IPS-18c (cell line): Measurements from ENCODE around the gene EYA2.
"Not testable (repeated sequence)": the region's sequence is repeated elsewhere in the genome, so short reads cannot be mapped to it uniquely, and the experiment has no call there.

Source experiments
- H3K4me3 ChIP-seq: 2 replicates; pipeline ENCODE4 v1.7.0; 2013; ENCODE audit warnings: low read depth, mild to moderate bottlenecking, low read length, moderate library complexity; ENCODE audit not compliant: insufficient read depth
- H3K9me3 ChIP-seq: one replicate; pipeline ENCODE4 v1.6.1; 2013; ENCODE audit warnings: mild to moderate bottlenecking, low read length, moderate library complexity; ENCODE audit not compliant: control insufficient read depth, insufficient read depth

The EYA2 gene

GRCh38 chr20:47160992-47161391 is 266.3 kb downstream of the EYA2 start:
- H3K9me3 ChIP-seq, result no peaks in the 10 kb centered on the region

DNA sequence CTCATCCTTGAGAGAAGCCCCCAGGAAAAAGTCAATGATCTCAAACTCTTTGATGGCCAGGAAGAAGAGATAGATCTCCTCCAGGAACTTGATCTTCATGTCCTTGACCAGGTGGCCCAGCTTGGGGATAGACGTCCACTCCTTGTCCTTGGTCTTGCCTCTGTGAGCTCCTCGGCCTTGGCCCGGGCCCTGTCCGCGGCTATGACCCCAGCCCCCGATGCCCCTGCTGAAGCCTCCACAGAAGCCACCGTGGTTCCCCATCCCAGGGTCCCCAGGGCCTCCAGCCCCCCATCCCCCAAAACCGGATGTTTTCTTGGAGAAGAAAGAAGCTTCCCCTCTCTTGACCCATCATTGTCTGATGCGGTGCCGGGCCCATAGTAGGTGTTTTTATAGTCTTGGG is 266.8 kb downstream of the EYA2 start:
- no peaks in the 10 kb centered on the region for H3K9me3 ChIP-seq

More at GRCh38 chr20:47160992-47161391, 266.3 kb downstream of the EYA2 start:
- no peak overlapping the region for H3K4me3 ChIP-seq

GRCh38 chr20:47164140-47164539 is 269.5 kb downstream of the EYA2 start:
- Histone ChIP-seq H3K4me3 (no peak overlapping the region), H3K9me3 (no peaks in the 10 kb centered on the region)

More for the DNA sequence above, 266.8 kb downstream of the EYA2 start:
- H3K4me3 ChIP-seq, result no peak overlapping the region

GRCh38 chr20:47165376-47165865 is 270.8 kb downstream of the EYA2 start:
- H3K4me3 ChIP-seq, result no peak overlapping the region
- no peaks in the 10 kb centered on the region for H3K9me3 ChIP-seq

DNA sequence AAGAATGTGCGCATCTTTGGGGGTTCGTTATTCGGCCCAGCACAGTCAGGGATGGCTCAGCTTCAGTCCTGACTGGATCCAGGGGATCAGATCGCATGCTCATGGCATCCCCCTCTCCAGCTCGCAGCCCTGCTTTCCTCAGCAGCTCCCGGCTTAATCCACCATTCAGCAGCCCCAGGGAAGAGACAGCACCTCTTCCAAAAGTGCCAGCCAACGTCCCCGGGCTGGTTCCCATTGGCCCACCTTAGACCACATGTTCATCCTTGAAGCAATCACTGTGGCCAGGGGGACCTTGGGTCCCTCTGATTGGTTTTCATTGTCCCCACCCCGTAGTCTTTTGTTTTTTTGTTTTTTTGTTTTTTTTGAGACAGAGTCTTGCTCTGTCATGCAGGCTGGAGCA is 273.2 kb downstream of the EYA2 start:
- Histone ChIP-seq H3K4me3 (no peak overlapping the region), H3K9me3 (no peaks in the 10 kb centered on the region)

GRCh38 chr20:47172579-47172978 is 277.9 kb downstream of the EYA2 start:
- Histone ChIP-seq H3K9me3 (no peaks in the 10 kb centered on the region), H3K4me3 (no peak overlapping the region)

DNA sequence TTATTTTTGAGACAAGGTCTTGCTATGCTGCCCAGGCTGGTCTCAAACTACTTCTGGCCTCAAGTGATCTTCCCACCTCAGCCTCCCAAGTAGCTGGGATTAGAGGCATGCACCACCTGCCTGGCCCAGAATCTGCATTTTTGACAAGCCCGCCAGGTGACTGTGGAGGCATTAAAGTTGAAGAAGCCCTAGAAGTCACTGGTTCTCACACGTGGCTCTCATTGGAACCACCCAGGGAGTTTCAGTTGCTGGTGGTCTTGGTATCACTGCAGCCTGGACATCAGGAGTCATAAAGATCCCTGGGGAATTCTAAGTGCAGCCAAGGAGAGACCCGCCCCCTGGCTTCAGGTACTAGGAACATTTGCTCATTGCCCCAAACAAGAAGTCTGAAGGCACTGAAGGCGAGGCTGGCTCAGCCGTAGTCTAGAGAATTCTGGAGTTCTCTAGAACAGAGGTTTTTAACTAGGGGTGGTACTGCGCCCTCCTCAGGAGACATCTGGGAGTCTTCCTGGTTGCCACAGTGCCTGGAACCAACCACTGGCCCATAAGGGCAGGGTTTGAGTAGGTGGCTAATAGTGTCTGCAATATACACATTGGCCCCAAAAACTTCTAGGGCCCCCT is 279.1 kb downstream of the EYA2 start:
- H3K4me3 ChIP-seq, result no peak overlapping the region
- H3K9me3 ChIP-seq, result no peaks in the 10 kb centered on the region

DNA sequence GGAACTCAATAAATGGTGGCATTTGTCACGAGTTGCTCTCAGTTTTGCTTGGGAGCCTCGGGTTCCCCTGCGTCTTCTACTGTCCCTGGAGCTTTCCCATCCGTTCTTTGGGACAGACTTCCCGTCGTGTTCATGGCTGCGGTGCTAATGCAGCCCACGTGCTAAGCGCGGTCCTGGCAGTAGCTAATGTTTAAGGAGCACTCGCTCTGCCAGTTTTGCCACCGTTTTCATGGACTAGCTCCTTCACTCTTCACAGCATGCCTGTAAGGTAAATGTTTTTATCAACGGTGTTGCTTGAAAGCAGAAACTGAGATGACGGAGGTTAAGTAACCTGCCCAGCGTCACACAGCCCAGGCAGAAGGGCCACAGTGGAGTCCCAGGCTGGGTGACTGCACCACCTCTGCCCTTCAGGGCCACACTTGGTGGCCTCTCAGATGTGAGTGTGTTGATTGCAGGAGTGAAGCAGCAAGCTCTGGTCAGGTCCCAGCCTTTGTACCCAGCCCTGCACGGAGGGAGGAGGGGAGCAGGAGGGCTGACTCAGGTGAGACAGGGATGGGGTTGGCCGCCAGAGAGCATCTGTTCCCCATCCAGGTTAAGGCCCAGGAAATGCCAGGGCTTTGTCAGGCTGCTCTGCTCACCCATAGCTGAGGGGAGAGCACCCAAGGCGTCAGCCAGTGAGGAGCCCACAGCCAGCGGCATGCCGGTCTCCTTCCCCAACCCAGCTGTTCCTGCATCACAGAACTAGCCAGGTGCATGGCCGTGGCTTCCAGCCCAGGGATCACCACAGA is 280.0 kb downstream of the EYA2 start:
- no peak overlapping the region for H3K4me3 ChIP-seq
- H3K9me3 ChIP-seq, result no peaks in the 10 kb centered on the region

GRCh38 chr20:47175493-47175892 is 280.9 kb downstream of the EYA2 start:
- no peaks in the 10 kb centered on the region for H3K9me3 ChIP-seq
- H3K4me3 ChIP-seq, result no peak overlapping the region

DNA sequence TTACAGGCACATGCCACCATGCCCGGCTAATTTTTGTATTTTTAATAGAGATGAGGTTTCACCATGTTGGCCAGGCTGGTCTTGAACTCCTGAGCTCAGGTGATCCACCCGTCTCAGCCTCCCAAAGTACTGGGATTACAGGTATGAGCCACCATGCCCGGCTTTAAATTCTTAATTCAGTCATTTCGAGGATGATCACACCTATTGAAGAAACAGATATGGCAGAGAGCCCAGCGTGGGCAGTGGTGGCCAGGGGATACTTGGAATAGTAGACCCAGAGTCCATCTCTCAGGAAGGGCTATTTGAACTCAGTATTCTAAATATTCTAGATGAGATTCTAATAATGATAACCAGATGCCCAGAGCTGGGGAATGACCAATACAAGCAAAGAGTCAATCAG is 281.6 kb downstream of the EYA2 start:
- H3K4me3 ChIP-seq, H3K9me3 ChIP-seq: not testable (repeated sequence)

DNA sequence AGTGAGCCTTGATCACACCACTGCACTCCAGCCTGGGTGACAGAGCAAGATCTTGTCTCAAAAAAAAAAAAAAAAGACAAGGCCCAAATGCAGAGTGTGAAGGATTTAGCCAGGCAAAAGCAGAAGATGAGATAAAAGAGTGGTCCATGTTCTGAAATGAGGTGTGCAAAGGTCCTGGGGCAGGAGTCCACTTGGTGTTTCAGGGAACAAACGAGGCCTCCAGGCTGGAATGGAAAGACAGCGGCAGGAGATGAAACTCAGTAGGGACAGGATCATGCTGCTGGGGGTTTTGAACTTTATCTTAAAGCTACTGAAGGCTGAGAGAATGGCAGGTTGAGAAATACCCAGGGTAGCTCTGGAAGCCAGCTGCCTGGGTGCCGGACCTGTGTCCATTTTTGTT is 283.6 kb downstream of the EYA2 start:
- Histone ChIP-seq H3K9me3 (no peaks in the 10 kb centered on the region), H3K4me3 (no peak overlapping the region)

GRCh38 chr20:47178851-47179250 is 284.2 kb downstream of the EYA2 start:
- no peak overlapping the region for H3K4me3 ChIP-seq
- no peaks in the 10 kb centered on the region for H3K9me3 ChIP-seq

DNA sequence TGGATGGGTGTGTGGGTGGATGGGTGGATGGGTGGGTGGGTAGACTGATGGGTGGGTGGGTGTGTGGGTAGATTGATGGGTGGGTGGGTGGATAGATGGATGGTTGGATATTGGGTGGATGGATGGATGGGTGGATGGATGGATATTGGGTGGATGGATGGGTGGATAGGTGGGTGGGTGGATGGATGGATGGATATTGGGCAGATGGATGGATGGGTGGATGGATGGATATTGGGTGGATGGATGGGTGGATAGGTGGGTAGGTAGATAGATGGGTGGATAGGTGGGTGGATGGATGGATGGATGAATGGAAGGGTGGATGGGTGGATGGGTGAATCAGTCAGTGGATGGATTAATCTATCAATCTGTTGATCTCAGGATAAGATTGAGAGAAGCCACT is 284.6 kb downstream of the EYA2 start:
- no peaks in the 10 kb centered on the region for H3K9me3 ChIP-seq
- no peak overlapping the region for H3K4me3 ChIP-seq

DNA sequence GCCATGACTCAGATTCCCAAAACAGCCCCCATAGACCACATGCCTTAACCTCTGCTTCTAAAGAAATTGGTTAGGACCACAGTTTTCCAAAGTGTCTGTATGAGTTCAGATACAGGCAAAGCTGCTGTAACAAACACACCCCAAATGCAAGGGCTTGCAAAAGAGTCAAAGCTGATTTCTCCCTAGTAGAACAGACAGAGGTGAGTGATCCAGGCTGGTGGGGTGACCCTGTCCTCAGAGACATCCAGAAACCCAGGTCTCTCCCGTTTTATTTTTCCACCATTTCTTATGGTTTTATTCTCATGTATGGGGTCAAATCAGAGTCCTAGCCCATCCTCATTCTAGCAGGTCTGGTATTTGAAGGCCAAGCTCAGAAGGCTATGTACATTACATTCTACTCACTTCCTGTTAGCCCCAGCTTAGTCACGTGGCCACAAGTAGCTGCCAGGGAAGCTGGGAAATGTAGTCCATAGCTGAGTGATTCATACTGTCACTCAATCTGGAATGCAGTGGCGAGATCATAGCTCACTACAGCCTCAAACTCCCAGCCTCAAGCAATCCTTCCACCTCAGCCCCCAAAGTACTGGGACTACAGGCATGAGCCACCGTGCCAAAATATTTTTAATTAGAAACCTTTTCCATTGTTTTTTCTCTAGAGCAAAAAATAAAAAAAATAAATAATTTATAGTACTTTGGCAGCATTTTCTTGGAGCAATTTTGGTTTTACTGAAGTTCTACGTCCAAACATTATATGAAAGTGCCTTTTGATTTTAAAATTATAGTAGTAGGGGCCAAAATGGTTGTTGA is 286.6 kb downstream of the EYA2 start:
- no peaks in the 10 kb centered on the region for H3K9me3 ChIP-seq
- no peak overlapping the region for H3K4me3 ChIP-seq

GRCh38 chr20:47183367-47183766 is 288.7 kb downstream of the EYA2 start:
- Histone ChIP-seq H3K9me3 (no peaks in the 10 kb centered on the region), H3K4me3 (no peak overlapping the region)

DNA sequence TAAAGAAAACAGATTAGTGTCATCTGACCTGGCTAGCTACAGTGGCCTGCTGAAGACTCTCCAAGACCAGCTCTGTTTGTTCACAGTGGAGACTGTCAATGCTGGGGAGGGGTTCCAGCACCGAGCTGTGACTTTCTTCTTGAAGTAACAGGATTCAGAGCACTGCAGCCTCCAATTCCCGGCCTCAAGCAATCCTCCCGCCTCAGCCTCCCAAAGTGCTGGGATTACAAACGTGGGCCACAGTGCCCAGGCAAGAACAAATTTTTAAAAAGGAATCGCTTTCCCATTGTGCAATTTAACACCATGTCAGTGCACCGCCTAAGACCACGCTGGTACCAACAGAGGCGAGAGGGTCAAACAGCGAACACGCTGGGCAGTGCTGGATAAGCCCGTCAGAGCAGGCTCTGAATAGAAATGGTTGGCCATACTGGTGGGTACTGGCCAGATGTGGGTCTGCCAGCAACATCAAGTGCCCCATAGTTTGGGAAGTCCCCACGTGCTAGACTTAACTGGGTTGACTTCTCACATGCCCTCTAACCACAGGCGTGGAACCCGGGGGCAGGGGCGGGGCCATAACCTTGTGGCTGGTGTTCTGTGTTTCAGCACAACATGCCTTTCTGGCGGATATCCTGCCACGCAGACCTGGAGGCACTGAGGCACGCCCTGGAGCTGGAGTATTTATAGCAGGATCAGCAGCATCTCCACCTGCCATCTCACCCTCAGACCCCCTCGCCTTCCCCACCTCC is 293.0 kb downstream of the EYA2 start:
- H3K9me3 ChIP-seq, result no peaks in the 10 kb centered on the region
- no peak overlapping the region for H3K4me3 ChIP-seq

GRCh38 chr20:47188540-47188939 is 293.9 kb downstream of the EYA2 start:
- Histone ChIP-seq H3K4me3 (no peak overlapping the region), H3K9me3 (no peaks in the 10 kb centered on the region)
